ENCODE measurements around the gene CARMIL3. TPM values are rescaled to one million over a fixed set of nuclear protein-coding genes. Genes with fewer than 3 reads are reported as not detected.

Gene CARMIL3
- polyA plus RNA-seq, 4 donors, result 1.3 to 2.4 (median 1.7) TPM

GRCh38 chr14:24060443-24060842 is 8.6 kb downstream of the CARMIL3 start:
- DNase-seq (ENCODE audit: low read depth in 4 of 4, low spot score in 2 of 4), result no peak

GRCh38 chr14:24060984-24061913 is 9.4 kb downstream of the CARMIL3 start:
- no peak for DNase-seq (ENCODE audit: low read depth in 4 of 4, low spot score in 2 of 4)

GRCh38 chr14:24062216-24062980 is 10.6 kb downstream of the CARMIL3 start:
- no peak for DNase-seq (ENCODE audit: low read depth in 4 of 4, low spot score in 2 of 4)

GRCh38 chr14:24063263-24063836 is 11.5 kb downstream of the CARMIL3 start:
- DNase-seq (ENCODE audit: low read depth in 4 of 4, low spot score in 2 of 4), result no peak

- DNase-seq (ENCODE audit: low read depth in 4 of 4, low spot score in 2 of 4), result no peak
These were observed 12.4 kb downstream of the CARMIL3 start for GRCh38 chr14:24064091-24064795.

GRCh38 chr14:24064856-24065255 is 13.0 kb downstream of the CARMIL3 start:
- DNase-seq (ENCODE audit: low read depth in 4 of 4, low spot score in 2 of 4), result no peak

- DNase-seq (ENCODE audit: low read depth in 4 of 4, low spot score in 2 of 4), result no peak
These were observed 13.6 kb downstream of the CARMIL3 start for GRCh38 chr14:24065408-24065807.

- DNase-seq (ENCODE audit: low read depth in 4 of 4, low spot score in 2 of 4), result no peak
These were observed 14.8 kb downstream of the CARMIL3 start for GRCh38 chr14:24066496-24067132.

- DNase-seq (ENCODE audit: low read depth in 4 of 4, low spot score in 2 of 4), result no peak
These were observed 15.6 kb downstream of the CARMIL3 start for GRCh38 chr14:24067133-24068082.

- DNase-seq (ENCODE audit: low read depth in 4 of 4, low spot score in 2 of 4), result no peak
These were observed 17.1 kb downstream of the CARMIL3 start for GRCh38 chr14:24068711-24069410.

- no peak for DNase-seq (ENCODE audit: low read depth in 4 of 4, low spot score in 2 of 4)
These were observed 17.6 kb downstream of the CARMIL3 start for GRCh38 chr14:24069411-24069735.

GRCh38 chr14:24070285-24071143 is 18.7 kb downstream of the CARMIL3 start:
- DNase-seq (ENCODE audit: low read depth in 4 of 4, low spot score in 2 of 4), result no peak

- DNase-seq (ENCODE audit: low read depth in 4 of 4, low spot score in 2 of 4), result no peak
These were observed 19.4 kb downstream of the CARMIL3 start, which contains the start of gene CPNE6 for GRCh38 chr14:24071144-24071697. CPNE6 (plus strand) TSS chr14:24071562; CDS start chr14:24072937, 1,375 bp downstream.

GRCh38 chr14:24071836-24072430 is 20.1 kb downstream of the CARMIL3 start:
- no peak for DNase-seq (ENCODE audit: low read depth in 4 of 4, low spot score in 2 of 4)

GRCh38 chr14:24072436-24072835 is 20.6 kb downstream of the CARMIL3 start:
- no peak for DNase-seq (ENCODE audit: low read depth in 4 of 4, low spot score in 2 of 4)
